Psoas muscle (tissue), 8 donors: ENCODE results near the gene IFT80. TPM values are rescaled to one million over a fixed set of nuclear protein-coding genes. Genes with fewer than 3 reads are reported as not detected.

ENCODE experiments used
- ATAC-seq, 4 donors: fragments of 200-7000 bp; cut with Tn5 transposase; one replicate each; pipeline ENCODE4 v1.9.1; 2020; ENCODE audit warnings: moderate library complexity in 3 of 4, mild to moderate bottlenecking in 2 of 4
- DNase-seq, 2 donors: peaks; one replicate each; pipeline ENCODE4 v3.0.0-alpha.2; 2020
- H3K27ac ChIP-seq: fragments of 200-600 bp; one replicate; pipeline ENCODE4 v1.8.0; 2022
- H3K27me3 ChIP-seq, 3 donors: fragments of 200-600 bp in 1 of 3; one replicate each; pipeline versions ENCODE4 v1.6.1 to v1.8.0; 2013 to 2022; ENCODE audit warnings: low read length in 2 of 3, mild to moderate bottlenecking in 2 of 3, moderate library complexity in 1 of 3; ENCODE audit not compliant: insufficient read depth in 3 of 3
- H3K36me3 ChIP-seq, 2 donors: fragments of 200-600 bp in 1 of 2; one replicate each; pipeline versions ENCODE4 v1.6.1 to v1.8.0; 2013 to 2022; ENCODE audit warnings: low read depth in 1 of 2, mild to moderate bottlenecking in 1 of 2, moderate library complexity in 1 of 2; ENCODE audit not compliant: insufficient read depth in 1 of 2
- H3K4me1 ChIP-seq: fragments of 200-600 bp; one replicate; pipeline ENCODE4 v1.8.0; 2022
- H3K4me3 ChIP-seq: fragments of 200-600 bp; one replicate; pipeline ENCODE4 v1.8.0; 2022; ENCODE audit warnings: mild to moderate bottlenecking
- H3K9me3 ChIP-seq: fragments of 200-600 bp; one replicate; pipeline ENCODE4 v1.8.0; 2022
- CTCF ChIP-seq: fragments of 200-600 bp; IDR thresholded peaks from one replicate; pipeline ENCODE4 v1.8.0; 2022; ENCODE audit warnings: antibody characterized with exemption
- WGBS, 3 donors: extraction: QIAGEN DNeasy Blood & Tissue Kit; methylation state at CpG; one replicate each; pipeline versions ENCODE4 v1.1.6 to v1.1.7; 2013; 5-methylcytosine and 5-hydroxymethylcytosine counted together
- intact Hi-C, 2 donors: fragments of 100-400 bp; cut with DNase I; formaldehyde crosslinking; loops; one replicate each; pipeline versions ENCODE4 v1.11.0 to v1.14.2; 2022
- polyA plus RNA-seq, 3 donors: library from polyadenylated mRNA; stranded (reverse); fragments of 200-250 nt; gene quantifications; one replicate each; pipeline ENCODE4 v1.2.3, GENCODE V29; 2013
- total RNA-seq, 4 donors: library from RNA; stranded (reverse); fragmentation: NEBNext Ultra II Directional in 2 of 4; extraction: Animal tissue kit (Norgen Biotek cat#: 25700) in 2 of 4; gene quantifications; one replicate each; pipeline versions ENCODE4 v1.2.1 to v1.2.4, GENCODE V29; 2021 to 2023
- donor health status: healthy with polysubstance abuse.
- donor health status: DM: no; HTN: no; CAD: no; lungs with moderate emphysema.
- donor health status: Bipolar disorder and iron deficiency.
- donor health status: healthy.
- donor health status: DM: yes; HTN: yes; CAD: no.
- donor health status: DM: no; HTN: no; CAD: no.
- donor health status: DM: no; HTN: no; CAD: no.
- donor health status: DM: yes; HTN: yes; CAD: no.

The IFT80 gene
- total and polyA plus RNA-seq, 7 donors = 2.1 to 8.2 (median 3.9) TPM

- no peak for DNase-seq
- Histone ChIP-seq H3K36me3 (no peaks in the 10 kb centered on the region), H3K4me3 (no peak overlapping the region), H3K27ac (no peak overlapping the region), H3K4me1 (no peaks in the 10 kb centered on the region), H3K27me3 (no peaks in the 10 kb centered on the region), H3K9me3 (no peaks in the 10 kb centered on the region)
- intact Hi-C loops = no loop called here
- 92 to 95% (median 92%) methylated on average over 3 of the region's 3 CpGs for WGBS, 3 donors
- no peak for TF ChIP-seq CTCF
- no peak for ATAC-seq
Observed at GRCh38 chr3:160390565-160391138, 8.4 kb downstream of the IFT80 start.

- H3K27ac ChIP-seq = no peak overlapping the region
- no peaks in the 10 kb centered on the region for H3K27me3 ChIP-seq
- ATAC-seq (no peak), DNase-seq (no peak)
- no peak for TF ChIP-seq CTCF
- 90 to 91% (median 90%) methylated on average over 5 of the region's 5 CpGs for WGBS, 3 donors
- no peaks in the 10 kb centered on the region for H3K4me1 ChIP-seq
- no peak overlapping the region for H3K4me3 ChIP-seq
- H3K9me3 ChIP-seq = no peaks in the 10 kb centered on the region
- intact Hi-C loops = no loop called here
- H3K36me3 ChIP-seq = peaks cover 0 to 9% of the 10 kb centered on the region in 2 donors
Observed at GRCh38 chr3:160384639-160385318, 14.2 kb downstream of the IFT80 start.

GRCh38 chr3:160381470-160381869, 17.6 kb downstream of the IFT80 start:
- WGBS, 3 donors = 89 to 98% (median 98%) methylated on average over 1 of the region's 1 CpG
- Histone ChIP-seq H3K36me3 (peaks cover 0 to 17% of the 10 kb centered on the region in 2 donors), H3K27me3 (no peaks in the 10 kb centered on the region), H3K4me1 (no peaks in the 10 kb centered on the region), H3K9me3 (no peaks in the 10 kb centered on the region), H3K4me3 (no peak overlapping the region), H3K27ac (no peak overlapping the region)
- no peak for ATAC-seq
- DNase-seq = no peak
- intact Hi-C loops = no loop called here
- TF ChIP-seq CTCF = no peak

GRCh38 chr3:160379628-160380214, 19.3 kb downstream of the IFT80 start:
- 87 to 93% (median 89%) methylated on average over 4 of the region's 4 CpGs for WGBS, 3 donors
- Histone ChIP-seq H3K36me3 (peaks cover 0 to 35% of the 10 kb centered on the region in 2 donors), H3K9me3 (no peaks in the 10 kb centered on the region), H3K27ac (no peak overlapping the region), H3K27me3 (no peaks in the 10 kb centered on the region), H3K4me3 (no peak overlapping the region), H3K4me1 (no peaks in the 10 kb centered on the region)
- intact Hi-C loops = no loop called here
- no peak for ATAC-seq
- no peak for TF ChIP-seq CTCF
- no peak for DNase-seq
